CD4-positive, alpha-beta T cell treated with Interleukin-12 subunit alpha and Interleukin-12 subunit beta, for 1 hour (primary cell): ENCODE measurements around the gene EPM2AIP1.
A peak's percentile ranks its signal among the peaks of the same experiment; 100 is the strongest.

Experiments used
- DNase-seq: peaks from one replicate; pipeline ENCODE4 v3.0.0-alpha.2; 2020

EPM2AIP1 gene

DNA sequence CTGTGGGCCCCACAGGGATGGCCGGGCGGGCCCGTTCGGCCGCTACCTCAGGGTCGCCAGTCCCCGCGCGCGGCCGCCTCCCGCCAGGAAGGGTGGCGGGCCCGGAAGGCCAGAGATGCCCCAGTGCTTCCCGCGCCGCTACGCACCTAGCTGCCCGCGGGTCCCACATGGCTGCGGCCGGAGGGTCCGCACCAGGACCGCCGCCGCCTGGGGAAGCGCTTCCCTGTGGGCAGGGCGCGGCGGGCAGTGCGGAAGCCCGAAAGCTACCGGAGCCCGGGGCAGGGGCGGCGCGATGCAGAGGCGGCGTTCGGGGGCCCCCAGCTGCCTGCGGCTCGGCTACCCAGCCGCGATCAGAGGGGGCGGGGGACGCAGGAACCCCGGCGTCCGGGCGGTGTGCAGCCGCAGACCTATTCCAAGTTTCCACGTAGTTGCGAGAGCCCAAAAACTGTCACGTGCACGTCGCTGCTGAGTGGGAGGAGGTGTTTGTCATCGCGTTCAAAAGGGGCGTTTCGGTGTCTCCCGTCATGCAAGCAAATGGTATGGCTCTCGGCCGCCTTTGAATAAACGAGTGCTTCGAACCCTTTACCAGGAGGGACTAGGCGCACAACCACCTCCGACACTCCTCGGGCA, 48.2 kb downstream of the EPM2AIP1 start, which contains the start of gene TRANK1:
TRANK1 (minus strand) TSS at position 414 of the 630 bp plus-strand sequence; CDS start at position 169, 245 bp downstream.
- DNase-seq = peak; percentile 86

DNA sequence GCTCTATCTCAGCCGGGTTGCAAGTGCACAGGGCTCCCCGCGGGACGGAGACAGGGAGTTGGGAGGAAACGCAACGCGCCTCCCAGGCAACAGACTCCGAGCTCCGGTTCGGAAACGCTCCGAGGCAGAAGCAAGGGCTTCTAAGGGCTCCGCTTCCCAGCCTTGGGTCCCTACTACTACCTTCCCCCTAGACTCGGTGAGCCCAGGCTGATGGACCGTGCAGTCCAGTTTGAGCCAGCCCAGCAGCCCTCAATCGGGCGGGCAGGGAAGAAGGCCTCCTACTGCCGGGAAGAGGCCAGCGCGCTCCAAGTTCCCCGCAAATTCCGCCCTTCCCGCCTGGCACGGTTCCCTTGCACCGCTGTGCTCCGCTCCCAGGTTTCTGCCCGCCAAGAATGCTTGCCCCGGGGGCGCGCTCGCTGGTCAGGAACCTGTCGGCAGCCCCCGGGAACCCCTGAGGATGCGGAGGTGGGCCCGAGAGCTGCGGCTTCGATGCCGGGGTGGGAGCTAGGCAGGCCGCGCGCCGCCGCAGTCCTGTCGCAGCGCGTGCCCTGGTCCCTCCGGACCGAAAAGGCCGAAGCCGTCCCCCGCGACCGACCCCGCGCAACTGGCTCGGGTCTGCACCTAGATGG, 48.8 kb downstream of the EPM2AIP1 start:
- DNase-seq = peak; percentile 26

DNA sequence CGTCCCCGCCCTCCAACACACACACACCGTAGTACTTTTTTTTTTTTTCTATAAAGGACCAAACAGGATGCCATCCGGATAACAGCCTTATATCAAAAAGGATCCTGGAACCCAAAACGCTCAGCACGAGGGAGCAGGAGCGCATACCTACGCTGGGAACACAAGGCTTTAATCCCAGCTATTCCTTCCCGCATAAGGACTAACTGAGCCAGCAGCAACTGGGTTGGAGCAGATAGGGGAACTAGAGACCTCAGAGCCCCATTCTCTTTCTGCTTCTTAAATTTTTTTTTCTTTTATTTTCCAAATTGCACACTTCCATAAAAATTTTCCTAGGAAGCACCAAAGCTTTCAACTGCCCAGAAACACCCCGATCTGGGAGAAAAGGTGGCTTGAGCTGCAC, 49.3 kb downstream of the EPM2AIP1 start:
- DNase-seq = no peak

DNA sequence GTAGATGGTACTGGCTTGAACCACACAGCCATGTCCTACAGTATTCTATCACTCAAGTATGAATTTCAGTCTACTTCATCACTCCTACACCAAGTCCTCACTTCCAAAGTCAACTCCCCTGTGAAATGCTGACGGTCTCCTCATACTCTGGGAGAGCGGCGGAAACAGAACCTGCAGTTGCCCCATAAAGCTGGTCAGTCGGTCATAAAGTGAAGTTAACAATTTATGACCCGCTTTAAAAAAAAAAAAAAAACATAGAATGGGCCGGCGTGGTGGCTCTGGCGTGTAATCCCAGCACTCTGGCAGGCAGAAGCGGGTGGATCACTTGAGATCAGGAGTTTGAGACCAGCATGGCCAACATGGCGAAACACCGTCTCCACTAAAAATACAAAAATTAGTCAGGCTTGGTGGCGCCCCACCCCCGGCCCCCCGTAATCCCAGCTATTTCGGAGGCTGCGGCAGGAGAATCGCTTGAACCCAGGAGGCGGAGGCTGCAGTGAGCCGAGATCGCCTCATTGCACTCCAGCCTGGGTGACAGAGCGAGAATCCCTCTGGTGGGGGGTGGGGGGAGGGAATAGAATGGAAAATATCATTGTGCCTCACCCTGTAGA, 50.2 kb downstream of the EPM2AIP1 start:
- DNase-seq = no peak

DNA sequence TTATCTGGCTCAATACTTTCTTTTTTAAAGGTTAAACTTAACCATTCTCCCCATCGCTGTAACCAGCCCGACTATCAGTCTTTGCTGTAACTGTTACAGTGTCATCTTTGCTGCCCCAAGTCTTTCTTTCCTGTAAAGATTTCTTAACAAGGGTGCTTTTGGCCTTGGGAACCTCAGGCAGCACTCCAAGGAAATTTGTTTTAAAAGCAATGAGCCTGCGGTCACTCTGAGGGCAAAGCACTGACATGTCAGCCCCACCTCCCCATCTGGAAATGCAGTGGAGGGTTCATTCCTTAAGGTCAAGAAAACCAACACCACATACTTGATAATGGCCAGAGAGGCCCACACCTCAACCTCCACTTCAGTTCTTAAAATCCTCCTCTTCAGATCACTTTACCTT, 51.3 kb downstream of the EPM2AIP1 start:
- DNase-seq = no peak

DNA sequence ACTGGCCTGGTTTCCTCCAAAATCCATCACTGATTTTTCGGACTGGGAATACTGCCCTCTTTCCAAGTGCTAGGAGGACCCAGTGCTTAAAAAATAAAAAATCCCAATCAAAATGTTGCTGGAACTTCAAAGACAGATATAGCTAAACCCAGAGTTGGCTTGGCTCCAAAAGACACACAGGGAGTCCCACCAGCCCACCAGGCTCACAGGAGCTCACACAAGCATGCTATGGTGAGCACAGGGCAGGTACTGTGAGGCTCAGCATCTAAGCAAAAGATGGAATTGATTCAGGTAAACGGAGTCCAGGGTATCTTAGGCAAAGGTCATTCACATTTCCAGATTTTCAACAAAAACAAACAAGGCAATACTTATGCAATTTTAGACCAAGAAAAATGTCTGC, 51.8 kb downstream of the EPM2AIP1 start:
- no peak for DNase-seq

DNA sequence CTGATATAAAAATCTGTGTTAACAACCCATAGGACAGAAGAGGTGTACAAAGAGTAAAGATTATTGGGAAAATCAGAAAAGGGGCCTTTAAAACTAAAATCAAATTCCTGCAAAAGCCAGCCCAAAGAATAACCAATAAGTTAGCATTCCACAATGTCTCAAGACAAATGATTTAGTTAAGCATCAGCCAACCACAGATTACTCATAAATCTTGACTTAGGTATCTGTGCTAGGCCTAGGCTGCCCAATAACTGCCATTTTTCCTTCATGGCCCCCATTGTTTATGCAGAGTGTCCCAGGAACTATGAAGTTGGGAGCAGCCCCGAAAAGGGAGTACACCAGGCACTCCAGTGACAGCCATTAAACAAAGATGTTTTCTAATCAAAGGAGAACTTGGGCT, 55.4 kb downstream of the EPM2AIP1 start:
- DNase-seq = no peak
